Measurements from ENCODE around the gene KRTAP19-7. TPM values are rescaled to one million over a fixed set of nuclear protein-coding genes. Genes with fewer than 3 reads are reported as not detected.

The KRTAP19-7 gene
- total and polyA plus RNA-seq, 2 of the 4 experiments (the other 2 are of a cell fraction) = not detected

DNA sequence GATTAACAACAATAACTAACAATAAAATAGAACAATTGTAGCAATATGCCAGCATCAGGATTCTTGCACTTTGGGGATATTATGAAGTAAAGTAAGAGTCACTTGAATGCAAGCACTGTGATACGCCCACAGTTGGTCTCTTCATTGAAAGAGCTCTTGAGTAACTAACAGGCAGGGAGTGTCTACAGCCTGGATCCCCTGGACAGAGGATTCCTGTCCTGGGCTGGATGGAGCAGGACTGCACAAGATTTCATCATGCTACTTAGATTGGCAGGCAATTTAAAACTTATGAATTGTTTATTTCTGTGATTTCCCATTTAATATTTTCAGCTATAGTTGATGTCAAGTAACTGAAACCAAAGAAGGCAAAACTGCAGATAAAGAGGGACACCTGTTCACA lies 45.4 kb downstream of the KRTAP19-7 start:
- Histone ChIP-seq H3K18ac (ENCODE audit: low read depth, low read length) (no peak overlapping the region), H2BK5ac (ENCODE audit: low read depth, low read length, poor library complexity, severe bottlenecking) (no peak overlapping the region), H2BK15ac (ENCODE audit: low read depth, low read length) (no peak overlapping the region), H2BK120ac (ENCODE audit: low read depth, low read length) (no peak overlapping the region), H4K5ac (ENCODE audit: low read depth, low read length) (no peak overlapping the region), H4K8ac (ENCODE audit: low read depth in 2 of 2, low read length in 2 of 2) (no peak overlapping the region), H3K56ac (ENCODE audit: extremely low read depth, insufficient read depth, low read length) (no peak overlapping the region), H4K20me1 (ENCODE audit: insufficient read depth, low read length) (no peaks in the 10 kb centered on the region), H3K36me3 (ENCODE audit: control insufficient read depth, insufficient read depth, low read length) (no peaks in the 10 kb centered on the region), H2AK9ac (replicated peaks; ENCODE audit: low read depth, low read length, poor library complexity) (no peak overlapping the region), H3K23ac (ENCODE audit: low read depth, low read length) (no peak overlapping the region), H3K9me1 (ENCODE audit: insufficient read depth, low read length) (no peaks in the 10 kb centered on the region), H4K91ac (ENCODE audit: insufficient read depth, low read depth, low read length) (no peak overlapping the region), H2BK20ac (ENCODE audit: low read depth, low read length) (no peak overlapping the region), H3K79me1 (ENCODE audit: low read depth in 1 of 2, low read length in 2 of 2) (no peaks in the 10 kb centered on the region), H3K4me2 (ENCODE audit: low read depth, low read length) (no peak overlapping the region), H3K4ac (ENCODE audit: low read depth, low read length) (no peak overlapping the region), H3K9me3 (ENCODE audit: control insufficient read depth, insufficient read depth, low read length) (peaks cover 14% of the 10 kb centered on the region), H2AK5ac (ENCODE audit: low read depth, low read length) (no peak overlapping the region), H3K9ac (ENCODE audit: low read depth, low read length) (no peak overlapping the region), H3K4me3 (ENCODE audit: insufficient read depth, low read depth, low read length) (no peak overlapping the region), H3K27ac (ENCODE audit: insufficient read depth, low read length) (no peak overlapping the region), H3K27me3 (ENCODE audit: control insufficient read depth, insufficient read depth, low read length) (no peaks in the 10 kb centered on the region), H2AFZ (replicated peaks; ENCODE audit: low read length, poor library complexity) (no peak overlapping the region), H3K14ac (replicated peaks; ENCODE audit: low read depth, low read length) (no peak overlapping the region), H3K4me1 (ENCODE audit: control insufficient read depth, insufficient read depth, low read length) (no peaks in the 10 kb centered on the region)
- ATAC-seq (ENCODE audit: low read depth) (no peak), DNase-seq (no peak)
- TF ChIP-seq CTCF (conservative IDR thresholded peaks at IDR 0.05; ENCODE audit: low read depth, low read length) (no peak), NFE2L2 (IDR thresholded peaks at IDR 0.05; ENCODE audit: low read depth, low read length) (no peak), MXI1 (IDR thresholded peaks at IDR 0.05; ENCODE audit: borderline replicate concordance, low read depth, low read length) (no peak), SMC3 (IDR thresholded peaks at IDR 0.05; ENCODE audit: low read depth, low read length) (no peak), FOS (IDR thresholded peaks at IDR 0.05; ENCODE audit: low read depth, low read length) (no peak), CHD1 (IDR thresholded peaks at IDR 0.05; ENCODE audit: low read depth, low read length) (no peak), RAD21 (IDR thresholded peaks at IDR 0.05; ENCODE audit: low read length) (no peak), POLR2A (IDR thresholded peaks at IDR 0.05; ENCODE audit: low read depth, low read length) (no peak), MAZ (IDR thresholded peaks at IDR 0.05; ENCODE audit: borderline replicate concordance, low read depth, low read length) (no peak), ELK1 (IDR thresholded peaks at IDR 0.05; ENCODE audit: borderline replicate concordance, low read depth, low read length) (no peak), RCOR1 (IDR thresholded peaks at IDR 0.05; ENCODE audit: insufficient replicate concordance, low read length) (no peak), CEBPB (IDR thresholded peaks at IDR 0.05; ENCODE audit: low read depth, low read length) (no peak)
- TF ChIP-seq, protein P1, sequence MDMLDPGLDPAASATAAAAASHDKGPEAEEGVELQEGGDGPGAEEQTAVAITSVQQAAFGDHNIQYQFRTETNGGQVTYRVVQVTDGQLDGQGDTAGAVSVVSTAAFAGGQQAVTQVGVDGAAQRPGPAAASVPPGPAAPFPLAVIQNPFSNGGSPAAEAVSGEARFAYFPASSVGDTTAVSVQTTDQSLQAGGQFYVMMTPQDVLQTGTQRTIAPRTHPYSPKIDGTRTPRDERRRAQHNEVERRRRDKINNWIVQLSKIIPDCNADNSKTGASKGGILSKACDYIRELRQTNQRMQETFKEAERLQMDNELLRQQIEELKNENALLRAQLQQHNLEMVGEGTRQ (IDR thresholded peaks at IDR 0.05; ENCODE audit: low read depth, low read length) = no peak
- BruUV-seq (replicated peaks) = no TSS peak
- POLR2A ChIA-PET (ENCODE audit: unreplicated experiment) = no interaction called here
- no CpG with 5 or more reads among the region's 1 CpG for WGBS, 2 experiments (ENCODE audit: extremely low coverage in 2 of 2, insufficient read length in 1 of 2)
- CTCF ChIA-PET = no interaction called here
- dilution Hi-C loops (cut with HindIII; ENCODE audit: low sequenced_read_pairs, unreplicated experiment) (no loop called here), in situ Hi-C loops (cut with MboI; ENCODE audit: low sequenced_read_pairs) (no loop called here), intact Hi-C loops (cut with micrococcal nuclease) (no loop called here)
